Right ventricle myocardium inferior (tissue), 1 donor: Measurements from ENCODE around the gene FHIT. TPM values are rescaled to one million over a fixed set of nuclear protein-coding genes. Genes with fewer than 3 reads are reported as not detected.

Source experiments
- ATAC-seq: fragments of 200-7000 bp; cut with Tn5 transposase; one replicate; pipeline ENCODE4 v1.9.1; 2020; ENCODE audit warnings: mild to moderate bottlenecking, moderate library complexity
- DNase-seq: peaks from one replicate; pipeline ENCODE4 v3.0.0; 2021; ENCODE audit errors: missing footprints
- intact Hi-C: fragments of 100-400 bp; cut with DNase I; formaldehyde crosslinking; loops from one replicate; pipeline ENCODE4 v1.11.0; 2022
- microRNA-seq: library from miRNA; unstranded; fragments of <30 nt; microRNA quantifications from one replicate; pipeline ENCODE4 v1.2.0, GENCODE V29; 2020
- total RNA-seq: library from RNA; stranded (reverse); fragmentation: NEBNext Ultra II Directional; extraction: Animal tissue kit (Norgen Biotek cat#: 25700); gene quantifications from one replicate; pipeline ENCODE4 v1.2.1, GENCODE V29; 2021
- donor health status: DM: no; HTN: yes; CAD: no; lungs with severe emphysema.

Gene FHIT
- total RNA-seq, 1 donor from 2014 or later = 24.5 TPM

GRCh38 chr3:59709702-59710553 is 1541.3 kb downstream of the FHIT start:
- ATAC-seq = peak; percentile 88
- intact Hi-C loops = no loop called here

GRCh38 chr3:59708202-59708601 is 1543.0 kb downstream of the FHIT start:
- intact Hi-C loops = no loop called here
- no peak for DNase-seq

More at GRCh38 chr3:59709702-59710553, 1541.3 kb downstream of the FHIT start:
- peak; percentile 84 for DNase-seq

GRCh38 chr3:59704292-59704691 is 1547.0 kb downstream of the FHIT start:
- intact Hi-C loops = no loop called here
- ATAC-seq (no peak), DNase-seq (no peak)

More at GRCh38 chr3:59708202-59708601, 1543.0 kb downstream of the FHIT start:
- ATAC-seq = no peak

- intact Hi-C loops = no loop called here
- DNase-seq (no peak), ATAC-seq (peak; percentile 93)
Measured at GRCh38 chr3:59699648-59700320, 1551.5 kb downstream of the FHIT start.

Small RNAs within 50 kb of the gene (microRNA-seq; reads per million reads assigned to microRNA genes)
- not detected for gene MIR548BB
